IPS-15b (cell line): ENCODE data around the gene GANAB.
A peak's percentile ranks its signal among the peaks of the same experiment; 100 is the strongest.

Experiments used
- H3K27me3 ChIP-seq: one replicate; pipeline ENCODE4 v1.6.1; 2013; ENCODE audit warnings: low read length; ENCODE audit not compliant: control insufficient read depth, insufficient read depth
- H3K36me3 ChIP-seq: one replicate; pipeline ENCODE4 v1.6.1; 2013; ENCODE audit warnings: low read length; ENCODE audit not compliant: control insufficient read depth, insufficient read depth
- H3K4me1 ChIP-seq: one replicate; pipeline ENCODE4 v1.6.1; 2013; ENCODE audit warnings: mild to moderate bottlenecking, low read length; ENCODE audit not compliant: control insufficient read depth, insufficient read depth
- H3K4me3 ChIP-seq: one replicate; pipeline ENCODE4 v1.5.1; 2013; ENCODE audit warnings: low read depth, low read length
- H3K9ac ChIP-seq: one replicate; pipeline ENCODE4 v1.6.1; 2013; ENCODE audit warnings: low read depth, mild to moderate bottlenecking, low read length
- H3K9me3 ChIP-seq: one replicate; pipeline ENCODE4 v1.6.1; 2013; ENCODE audit warnings: mild to moderate bottlenecking, low read length; ENCODE audit not compliant: control insufficient read depth, insufficient read depth

Gene GANAB

DNA sequence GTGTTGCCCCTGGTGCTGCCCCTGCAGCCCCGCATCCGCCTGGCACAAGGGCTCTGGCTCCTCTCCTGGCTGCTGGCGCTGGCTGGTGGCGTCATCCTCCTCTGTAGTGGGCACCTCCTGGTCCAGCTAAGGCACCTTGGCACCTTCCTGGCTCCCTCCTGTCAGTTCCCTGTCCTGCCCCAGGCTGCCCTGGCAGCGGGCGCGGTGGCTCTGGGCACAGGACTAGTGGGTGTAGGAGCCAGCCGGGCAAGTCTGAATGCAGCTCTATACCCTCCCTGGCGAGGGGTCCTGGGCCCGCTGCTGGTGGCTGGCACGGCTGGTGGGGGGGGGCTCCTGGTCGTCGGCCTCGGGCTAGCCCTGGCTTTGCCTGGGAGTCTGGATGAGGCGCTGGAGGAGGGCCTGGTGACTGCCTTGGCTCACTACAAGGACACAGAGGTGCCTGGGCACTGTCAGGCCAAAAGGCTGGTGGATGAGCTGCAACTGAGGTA, 33.1 kb downstream of the GANAB start:
- H3K27me3 ChIP-seq, result peaks cover 11% of the 10 kb centered on the region
- no peak overlapping the region for H3K9ac ChIP-seq
- H3K36me3 ChIP-seq, result no peaks in the 10 kb centered on the region
- peak overlapping the region; percentile 35 for H3K4me3 ChIP-seq
- H3K4me1 ChIP-seq, result no peaks in the 10 kb centered on the region
- H3K9me3 ChIP-seq, result no peaks in the 10 kb centered on the region

DNA sequence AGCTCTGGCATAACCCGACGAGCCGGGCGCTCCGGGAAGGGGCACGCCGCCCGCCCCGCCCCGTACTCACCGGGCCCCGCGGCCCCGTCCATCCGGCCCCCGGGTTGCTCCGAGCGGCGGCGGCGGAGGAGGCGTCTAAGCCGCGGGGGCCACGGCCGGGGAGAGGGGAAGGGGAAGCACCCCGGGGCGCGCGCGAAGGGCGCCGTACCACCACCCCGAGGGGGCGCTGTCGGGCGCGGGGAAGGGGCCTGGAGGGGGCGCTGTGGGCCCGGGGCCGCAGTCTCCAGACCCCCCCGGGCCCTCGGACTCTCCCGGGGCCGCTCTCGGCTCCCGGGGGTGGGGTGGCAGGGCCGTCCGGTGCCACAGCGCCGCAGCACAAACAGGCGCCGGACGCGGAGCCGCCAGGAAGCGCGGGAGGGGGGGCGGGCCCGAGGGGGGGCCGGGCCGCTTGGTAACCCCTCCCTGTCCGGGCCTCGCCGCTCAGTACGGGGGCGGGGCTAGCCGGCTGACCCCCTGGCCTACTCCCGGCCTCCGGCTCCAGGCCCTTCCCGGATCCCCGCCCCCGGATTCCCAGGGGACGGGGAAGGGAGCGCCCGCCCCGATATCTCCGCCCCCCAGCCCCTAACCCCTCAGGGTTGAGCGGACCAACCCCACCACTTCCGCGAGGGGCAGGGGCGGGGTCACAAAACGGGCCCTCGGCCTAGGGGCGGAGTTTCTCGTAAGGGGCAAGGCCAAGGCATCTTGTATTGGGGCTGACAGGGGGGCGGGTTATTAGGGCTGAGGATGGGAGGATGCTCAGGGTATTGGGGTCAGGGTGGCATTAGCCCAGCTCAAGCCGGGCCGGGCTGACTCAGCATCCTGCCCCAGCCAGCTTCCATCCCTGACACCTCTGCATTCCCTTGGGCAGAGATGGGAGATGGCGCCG, 33.8 kb downstream of the GANAB start, which contains the start of the genes EML3 and ROM1:
Gene EML3 (minus strand): TSS at position 410 of the 925 bp plus-strand sequence. CDS start 318 bp downstream, at position 92.
Gene ROM1 (plus strand): TSS at position 892 of the 925 bp plus-strand sequence. CDS start 25 bp downstream, at position 917.
- Histone ChIP-seq H3K27me3 (peaks cover 11% of the 10 kb centered on the region), H3K9me3 (no peaks in the 10 kb centered on the region), H3K4me3 (peak within 1 kb of the TSS; percentile 82), H3K36me3 (no peaks in the 10 kb centered on the region), H3K9ac (peak within 1 kb of the TSS; percentile 65), H3K4me1 (no peaks in the 10 kb centered on the region)

DNA sequence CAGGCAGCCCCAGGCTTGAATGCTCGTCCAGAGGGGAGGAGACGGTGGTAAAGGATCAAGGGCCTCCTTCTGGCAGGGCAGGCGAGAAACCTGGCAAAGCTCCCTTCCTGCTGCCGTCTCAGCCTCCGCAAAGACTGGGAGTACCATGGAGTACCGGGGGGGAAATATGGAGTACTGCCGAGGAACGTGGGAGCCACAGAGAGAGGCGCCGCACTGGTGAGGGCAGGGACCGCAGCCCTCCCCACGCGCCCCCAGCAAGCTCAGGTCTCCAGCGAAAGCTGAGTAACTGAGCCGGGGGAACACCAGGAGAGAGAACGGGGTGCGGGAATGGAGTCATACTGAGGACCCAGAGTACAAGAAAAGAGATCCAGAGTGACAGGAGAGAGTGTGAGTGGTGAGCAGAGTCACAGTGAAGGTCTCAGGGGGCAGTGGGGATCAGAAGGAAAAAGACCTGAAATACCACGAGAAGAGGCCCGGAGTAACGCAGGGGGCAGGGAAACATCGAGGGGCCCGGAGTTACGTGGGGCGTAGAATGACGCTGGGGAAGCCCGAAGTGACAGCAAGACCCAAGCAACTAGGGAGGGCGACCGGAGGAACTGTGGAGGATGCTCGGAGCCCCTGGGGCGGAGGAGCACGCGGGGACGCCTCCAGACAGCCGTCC, 34.6 kb downstream of the GANAB start:
- no peaks in the 10 kb centered on the region for H3K9me3 ChIP-seq
- no peaks in the 10 kb centered on the region for H3K36me3 ChIP-seq
- no peaks in the 10 kb centered on the region for H3K4me1 ChIP-seq
- H3K9ac ChIP-seq, result peak overlapping the region; percentile 65
- H3K4me3 ChIP-seq, result peak overlapping the region; percentile 82
- H3K27me3 ChIP-seq, result peaks cover 11% of the 10 kb centered on the region

DNA sequence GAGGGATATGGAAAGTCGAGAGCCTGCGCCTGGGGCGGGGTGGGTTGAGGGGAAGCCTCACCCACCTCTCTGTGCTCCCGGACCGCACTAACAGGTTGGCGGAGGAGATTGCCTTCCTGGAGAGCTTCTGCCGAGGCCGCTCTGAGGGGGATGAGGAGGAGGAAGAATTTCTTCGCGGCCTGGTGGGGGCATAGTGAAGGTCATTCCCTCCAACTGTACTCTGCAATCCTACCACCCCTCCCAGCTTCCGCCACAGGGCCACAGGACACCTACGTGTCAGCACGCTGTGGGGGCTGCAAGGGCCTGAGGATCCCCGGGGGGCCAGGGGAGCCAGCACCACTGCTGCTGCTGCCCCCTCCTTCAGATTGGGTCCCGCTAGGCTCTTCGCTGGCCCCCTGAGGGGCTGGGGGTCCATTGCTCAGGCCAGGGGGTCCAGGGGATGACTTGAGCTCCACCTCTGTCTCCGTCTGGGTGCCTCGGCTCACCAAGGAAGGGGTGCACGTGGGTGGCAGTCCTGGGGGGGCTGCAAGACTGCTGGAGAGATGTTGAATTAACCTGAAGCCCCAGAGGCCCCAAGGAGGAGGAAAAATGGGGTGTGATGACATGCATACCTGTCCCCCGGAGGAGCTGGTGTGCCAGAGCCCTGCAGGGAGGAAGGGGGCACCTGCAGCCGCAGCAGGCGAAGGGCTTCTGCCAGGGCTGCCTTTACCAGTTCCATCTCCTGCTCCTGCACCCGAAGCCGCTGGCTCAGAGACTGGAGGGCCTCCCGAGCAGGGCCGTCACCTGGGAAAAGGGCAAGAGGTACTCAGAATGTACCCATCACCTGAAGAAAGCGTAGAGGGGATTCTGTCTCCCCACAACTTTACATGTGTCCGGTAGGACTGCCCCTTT, 35.4 kb downstream of the GANAB start:
- no peaks in the 10 kb centered on the region for H3K36me3 ChIP-seq
- H3K4me3 ChIP-seq, result peak overlapping the region; percentile 82
- no peaks in the 10 kb centered on the region for H3K9me3 ChIP-seq
- no peaks in the 10 kb centered on the region for H3K4me1 ChIP-seq
- no peak overlapping the region for H3K9ac ChIP-seq
- peaks cover 11% of the 10 kb centered on the region for H3K27me3 ChIP-seq

DNA sequence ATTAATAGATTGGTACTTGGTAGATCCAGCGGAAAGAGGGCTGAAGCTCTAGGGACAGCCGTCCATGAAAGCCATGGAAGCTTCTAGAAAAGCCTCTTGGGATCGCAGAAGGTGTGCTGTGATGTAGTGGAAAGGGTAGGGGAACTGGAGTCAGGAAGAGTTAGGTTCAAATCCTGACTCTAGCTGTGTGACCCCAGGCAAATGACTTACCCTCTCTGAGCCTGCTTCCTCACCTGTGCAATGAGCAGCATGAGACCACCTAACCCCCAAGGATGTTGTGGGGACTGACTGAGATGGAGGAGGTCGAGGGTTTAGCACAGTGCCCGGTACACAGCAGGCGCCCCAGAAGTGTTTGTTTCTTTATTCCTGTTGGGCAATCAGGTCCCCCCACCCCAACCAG, 36.0 kb downstream of the GANAB start:
- Histone ChIP-seq H3K4me1 (no peaks in the 10 kb centered on the region), H3K9ac (no peak overlapping the region), H3K4me3 (no peak overlapping the region), H3K9me3 (no peaks in the 10 kb centered on the region), H3K36me3 (peaks cover 2% of the 10 kb centered on the region), H3K27me3 (peaks cover 11% of the 10 kb centered on the region)

DNA sequence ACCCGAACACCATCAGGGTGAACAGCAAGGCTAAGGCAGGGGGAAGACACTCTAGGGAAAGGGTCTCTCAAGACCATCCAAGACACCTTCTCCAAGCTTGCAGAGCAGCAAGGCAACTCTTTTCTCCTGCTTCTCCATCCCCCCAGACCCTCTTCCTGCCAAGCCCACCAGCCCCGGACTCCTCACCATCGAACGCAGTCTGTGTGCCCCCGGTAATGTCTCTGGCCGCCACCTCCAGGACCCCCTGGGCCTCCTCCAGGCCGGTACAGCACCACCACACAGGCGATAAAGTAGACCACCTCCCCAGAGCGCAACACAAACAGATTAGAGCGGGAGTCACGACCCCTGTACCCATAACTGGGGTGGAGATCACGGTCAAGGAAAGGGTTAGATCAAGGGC, 37.6 kb downstream of the GANAB start:
- Histone ChIP-seq H3K27me3 (peaks cover 17% of the 10 kb centered on the region), H3K9ac (no peak overlapping the region), H3K4me3 (no peak overlapping the region), H3K4me1 (no peaks in the 10 kb centered on the region), H3K9me3 (no peaks in the 10 kb centered on the region), H3K36me3 (peaks cover 3% of the 10 kb centered on the region)

DNA sequence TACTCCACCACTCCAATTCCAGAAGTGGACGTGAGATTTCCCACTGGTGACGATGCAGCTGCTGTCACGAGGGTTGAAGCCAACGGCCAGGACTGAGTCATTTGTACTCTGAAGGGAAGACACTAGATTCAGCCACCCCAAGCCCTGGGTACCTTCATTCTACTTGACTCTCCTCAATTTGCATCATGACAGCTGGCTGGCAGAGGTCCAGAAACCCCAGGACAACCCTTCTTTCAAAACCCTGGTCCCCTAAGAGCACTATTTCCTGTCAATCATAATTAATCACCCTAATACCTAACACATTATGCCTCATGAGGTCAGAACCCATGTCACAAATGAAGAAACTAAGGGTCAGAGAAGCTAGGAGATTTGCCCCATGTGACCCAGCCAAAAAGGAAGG, 38.7 kb downstream of the GANAB start:
- H3K4me3 ChIP-seq, result no peak overlapping the region
- no peaks in the 10 kb centered on the region for H3K9me3 ChIP-seq
- peaks cover 27% of the 10 kb centered on the region for H3K27me3 ChIP-seq
- H3K4me1 ChIP-seq, result no peaks in the 10 kb centered on the region
- no peak overlapping the region for H3K9ac ChIP-seq
- peaks cover 3% of the 10 kb centered on the region for H3K36me3 ChIP-seq

DNA sequence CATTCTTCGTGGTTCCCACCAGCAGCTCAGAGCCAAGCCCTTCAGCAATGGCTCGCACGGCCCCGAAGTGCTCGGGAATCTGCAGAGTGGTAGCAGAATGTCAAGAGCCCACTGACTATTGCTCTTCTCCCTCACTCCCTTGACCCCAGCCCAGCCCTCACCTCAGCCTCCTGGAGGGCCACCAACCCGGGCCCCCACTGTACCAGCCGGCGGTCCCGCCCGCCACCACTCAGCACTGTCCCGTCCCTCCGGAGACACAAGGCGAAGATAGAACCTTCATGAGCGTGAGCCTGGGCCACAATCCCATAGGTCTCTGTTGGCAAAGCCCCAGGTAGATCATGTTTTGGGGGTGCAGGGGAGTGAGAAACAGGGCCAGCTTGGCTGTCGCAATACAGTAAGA, 40.5 kb downstream of the GANAB start:
- Histone ChIP-seq H3K9me3 (no peaks in the 10 kb centered on the region), H3K4me3 (no peak overlapping the region), H3K9ac (no peak overlapping the region), H3K4me1 (no peaks in the 10 kb centered on the region), H3K36me3 (peaks cover 3% of the 10 kb centered on the region), H3K27me3 (peaks cover 20% of the 10 kb centered on the region)

DNA sequence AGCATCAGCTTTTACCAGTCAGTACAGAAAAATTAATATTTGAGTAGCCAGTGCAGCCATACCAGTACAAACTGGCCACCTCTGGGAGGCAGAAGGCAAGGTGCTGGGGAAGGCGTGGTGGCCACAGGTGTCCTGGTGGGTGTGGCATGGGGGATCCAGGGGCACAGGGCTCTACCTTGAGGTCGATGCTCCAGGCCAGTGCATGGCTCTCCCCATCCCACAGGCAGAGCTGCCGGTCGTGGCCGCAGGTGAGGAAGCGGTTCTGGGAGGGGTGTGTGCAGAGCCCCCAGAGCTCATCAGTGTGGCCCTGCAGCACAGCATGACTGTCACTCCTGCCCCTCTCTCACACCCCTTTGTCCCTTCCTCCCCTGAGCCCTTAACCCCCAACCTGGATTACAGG, 40.9 kb downstream of the GANAB start:
- Histone ChIP-seq H3K4me3 (no peak overlapping the region), H3K9me3 (no peaks in the 10 kb centered on the region), H3K9ac (no peak overlapping the region), H3K27me3 (peaks cover 19% of the 10 kb centered on the region), H3K4me1 (peaks cover under 1% of the 10 kb centered on the region), H3K36me3 (peaks cover 3% of the 10 kb centered on the region)

DNA sequence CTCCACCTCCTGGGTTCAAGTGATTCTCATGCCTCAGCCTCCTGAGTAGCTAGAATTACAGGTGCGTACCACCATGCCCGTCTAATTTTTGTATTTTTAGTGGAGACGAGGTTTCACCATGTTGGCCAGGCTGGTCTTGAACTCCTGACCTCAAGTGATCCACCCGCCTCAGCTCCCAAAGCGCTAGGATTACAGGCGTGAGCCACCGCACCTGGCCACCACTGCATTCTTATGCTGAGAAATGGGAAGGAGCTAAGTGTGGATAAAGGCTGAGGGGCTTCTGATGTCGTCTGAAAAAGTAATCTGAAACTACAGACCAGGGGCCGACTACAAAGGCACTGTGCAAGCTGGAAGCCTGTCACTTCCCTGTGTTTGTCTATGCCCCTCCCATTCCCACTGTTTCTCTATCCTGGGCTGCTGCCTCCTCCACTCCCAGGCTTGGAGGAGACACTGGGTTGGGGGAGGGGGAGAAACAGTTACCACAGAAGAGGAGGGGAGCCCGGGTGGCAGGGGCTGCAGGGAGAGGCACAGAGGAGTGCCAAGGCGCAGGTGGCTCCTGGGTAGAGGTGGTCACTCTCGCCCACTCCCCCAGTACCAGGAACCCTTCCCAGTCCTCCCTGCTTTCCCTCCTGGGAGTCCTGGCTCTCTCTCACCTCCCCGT, 41.8 kb downstream of the GANAB start:
- Histone ChIP-seq H3K36me3 (peaks cover 5% of the 10 kb centered on the region), H3K9me3 (no peaks in the 10 kb centered on the region), H3K4me3 (no peak overlapping the region), H3K27me3 (peaks cover 17% of the 10 kb centered on the region), H3K4me1 (peaks cover 9% of the 10 kb centered on the region), H3K9ac (peak overlapping the region; percentile 47)
